Upper lobe of left lung (tissue), 4 donors: ENCODE measurements around the gene GLB1L3.

ENCODE experiments used
- CTCF ChIP-seq, 6 experiments: fragments of 450-650 bp in 4 of 6; fragments of 200-600 bp in 2 of 6; sonication (generic) in 2 of 6; IDR thresholded peaks; one replicate each; pipeline ENCODE4 v1.5.1; 2016 to 2019; ENCODE audit warnings: antibody characterized with exemption in 6 of 6
- EP300 ChIP-seq, 4 donors: sonication (generic); formaldehyde crosslinking; IDR thresholded peaks; one replicate each; pipeline ENCODE4 v1.5.1; 2017; ENCODE audit warnings: antibody characterized with exemption in 4 of 4, control low read depth in 2 of 4
- POLR2A ChIP-seq, 4 donors: fragments of 450-650 bp; IDR thresholded peaks; one replicate each; pipeline ENCODE4 v1.5.1; 2016 to 2017; ENCODE audit warnings: antibody characterized with exemption in 4 of 4, mild to moderate bottlenecking in 2 of 4

GRCh38 chr11:134338654-134339053 lies 62.5 kb downstream of the GLB1L3 start:
- TF ChIP-seq CTCF (IDR thresholded peaks at IDR 0.05): no peak
- TF ChIP-seq POLR2A (IDR thresholded peaks at IDR 0.05): no peak
- no peak for TF ChIP-seq EP300 (IDR thresholded peaks at IDR 0.05)
